Measurements from ENCODE around the gene KNCN.

KNCN gene

DNA sequence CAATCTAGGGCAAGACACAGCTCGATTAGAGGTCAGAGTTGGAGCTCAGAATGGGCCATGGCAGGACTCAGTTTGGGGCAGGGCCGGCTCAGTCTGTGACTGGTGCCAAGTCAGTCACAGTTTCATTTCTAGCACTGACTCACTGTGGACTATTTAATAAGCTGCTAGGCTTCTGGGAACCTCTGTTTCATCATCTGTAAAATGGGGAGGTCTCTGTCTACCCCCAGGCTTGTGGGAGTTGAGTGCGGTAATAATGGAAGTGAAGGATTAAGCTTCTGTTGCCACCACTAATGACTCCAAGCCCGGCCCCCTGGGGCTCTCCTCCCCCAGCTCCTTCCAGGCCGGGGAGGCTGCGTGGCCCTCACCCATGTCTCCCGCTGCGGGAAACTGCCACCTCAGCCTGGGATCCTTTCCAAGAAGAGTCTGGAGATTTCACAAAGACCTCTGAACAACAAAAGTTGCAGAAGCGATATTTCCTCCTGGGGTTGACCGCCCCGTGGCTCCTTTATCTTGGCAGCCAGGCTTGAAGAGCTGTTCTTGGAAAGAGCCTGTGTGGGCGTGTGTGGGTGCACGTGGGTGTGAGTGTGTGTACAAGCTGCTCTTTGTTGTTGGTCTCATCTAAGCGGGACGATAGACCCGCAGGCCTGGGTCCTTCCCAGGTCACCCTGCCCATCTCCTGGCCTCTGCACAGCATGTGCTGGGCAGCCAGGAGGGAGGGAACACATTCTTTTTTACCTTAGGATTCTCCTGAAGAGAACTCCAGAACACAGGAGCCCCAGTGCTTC lies 29.1 kb downstream of the KNCN start:
- no peak for DNase-seq

DNA sequence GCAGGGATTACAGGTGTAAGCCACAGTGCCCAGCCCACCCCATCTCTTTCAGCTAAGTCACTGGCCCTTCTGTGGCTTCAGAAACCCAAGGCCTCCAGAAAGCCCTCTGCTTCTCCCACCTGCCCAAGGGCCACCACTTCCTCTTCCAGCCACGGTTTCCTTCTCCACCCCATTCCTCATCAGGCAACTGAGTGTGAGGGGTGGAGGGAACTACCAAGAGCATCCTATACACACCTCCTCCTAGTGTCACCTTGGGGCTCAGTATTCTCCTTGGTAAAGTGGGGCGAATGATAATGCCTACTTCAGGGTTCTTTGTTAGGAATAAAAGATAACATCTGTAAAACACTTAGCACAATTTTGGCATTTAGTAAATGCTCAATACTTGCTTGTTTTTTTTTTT lies 30.0 kb downstream of the KNCN start:
- DNase-seq = no peak

DNA sequence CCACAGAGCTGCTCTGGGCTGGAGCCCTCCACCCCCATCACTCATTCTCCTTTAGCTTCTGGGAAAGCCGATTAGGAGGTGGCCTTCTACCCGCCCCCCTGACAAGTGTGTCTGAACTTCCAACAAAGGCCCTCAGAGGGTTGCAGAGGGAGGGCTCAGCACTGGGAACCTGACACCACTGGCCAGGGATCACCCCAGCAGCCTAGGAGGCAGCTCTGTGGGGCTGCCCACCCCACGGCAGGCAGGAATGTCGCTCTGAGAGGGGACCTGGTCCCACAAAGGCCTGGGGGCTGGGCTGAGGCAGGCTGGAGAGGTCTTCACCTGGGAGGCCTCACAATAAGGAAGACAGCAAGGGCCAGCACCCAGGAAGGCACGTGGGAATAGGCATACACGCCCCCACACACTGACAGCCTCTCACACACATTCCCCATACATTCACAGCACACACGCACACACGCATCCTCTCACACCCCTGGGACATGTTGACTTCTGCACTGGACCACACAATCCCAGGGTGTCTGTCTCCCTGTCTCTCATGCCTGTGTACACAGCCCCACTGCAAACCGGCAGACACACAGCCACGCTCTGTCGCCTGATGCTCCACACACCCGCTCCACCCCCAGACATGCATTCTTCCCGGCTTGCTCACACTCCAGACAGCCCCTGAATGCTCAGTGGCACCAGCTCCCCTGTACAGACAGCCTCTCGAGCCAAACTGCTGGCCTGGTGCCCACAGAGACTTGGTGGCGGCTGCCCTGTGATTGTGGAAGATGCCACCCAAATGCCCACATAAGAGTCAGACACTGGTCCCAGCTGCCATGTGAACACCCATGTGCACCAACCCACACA lies 31.2 kb downstream of the KNCN start:
- DNase-seq = no peak

DNA sequence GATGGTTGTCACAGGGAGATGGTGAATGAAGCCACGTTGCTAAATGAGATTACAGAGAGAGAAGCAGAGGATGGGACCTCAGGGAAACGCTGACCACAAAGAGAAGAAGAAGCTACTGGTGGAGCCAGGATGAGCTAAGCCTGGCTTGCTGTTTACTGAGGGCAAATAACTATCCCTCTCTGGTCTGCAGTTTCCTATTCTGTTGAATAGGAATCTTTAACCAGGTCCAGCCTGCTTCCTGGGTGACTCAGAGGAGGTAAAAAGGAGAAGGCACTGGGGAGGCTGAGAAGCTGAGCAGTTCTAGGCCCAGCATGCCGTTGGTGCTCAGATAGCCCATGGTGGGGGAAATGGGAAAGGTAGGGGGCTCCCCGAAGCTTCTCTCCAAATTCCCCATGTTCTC lies 32.2 kb downstream of the KNCN start:
- DNase-seq = no peak

DNA sequence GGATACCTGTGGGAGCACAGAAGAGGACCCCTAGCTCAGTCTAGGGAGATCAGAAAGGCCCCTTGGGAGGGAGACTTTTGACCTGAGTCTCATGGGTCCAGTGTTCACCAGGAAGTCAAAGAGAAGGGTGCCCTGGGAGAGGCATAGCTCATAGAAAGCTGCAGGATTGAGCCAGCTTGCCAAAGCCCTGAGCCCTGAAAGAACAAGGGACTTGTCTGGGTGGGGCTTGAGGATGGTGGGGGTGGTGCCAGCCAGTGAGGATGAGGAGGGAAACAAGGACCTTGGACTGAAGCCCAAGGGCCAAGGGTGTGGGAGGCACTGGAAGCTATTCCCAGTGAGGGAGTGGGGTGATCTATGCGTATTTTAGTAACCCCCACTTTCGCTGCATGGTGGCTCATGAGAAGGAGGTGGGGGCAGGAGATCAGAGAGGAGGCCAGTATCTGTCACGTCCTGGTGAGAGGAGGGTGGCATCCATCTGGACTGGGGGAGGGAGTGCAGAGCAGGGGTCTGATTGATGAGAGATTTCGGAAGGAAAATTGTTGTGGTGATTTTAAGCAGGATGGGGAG lies 33.4 kb downstream of the KNCN start:
- DNase-seq = no peak

DNA sequence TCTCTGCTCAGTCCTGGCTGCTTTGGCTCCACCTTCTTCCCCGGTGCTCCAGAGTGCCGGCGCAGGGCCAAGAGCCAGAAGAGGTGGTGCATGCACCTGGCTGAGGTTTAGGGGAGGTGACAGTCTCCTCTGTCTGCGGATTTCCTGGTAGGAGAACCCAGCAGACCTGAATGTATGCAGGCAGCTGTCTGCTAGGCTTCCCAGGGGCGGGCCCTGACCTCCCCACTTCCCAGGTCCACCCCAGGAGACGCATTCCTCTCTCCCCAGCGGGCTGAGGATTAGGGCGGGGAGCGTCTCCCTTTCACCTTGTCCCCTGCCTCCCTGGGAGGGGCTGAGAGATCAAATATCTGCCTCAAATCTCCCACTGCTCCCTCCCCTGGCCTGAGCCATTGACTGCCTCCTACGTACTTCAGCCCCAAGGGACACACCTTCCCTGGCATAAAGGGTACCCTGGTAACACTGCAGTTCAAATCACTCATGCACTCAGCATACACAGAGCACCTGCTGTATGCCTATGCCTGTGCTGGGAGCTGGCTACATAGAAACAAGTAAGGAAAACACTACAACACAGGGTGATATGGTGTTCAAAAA lies 34.3 kb downstream of the KNCN start:
- DNase-seq = no peak

DNA sequence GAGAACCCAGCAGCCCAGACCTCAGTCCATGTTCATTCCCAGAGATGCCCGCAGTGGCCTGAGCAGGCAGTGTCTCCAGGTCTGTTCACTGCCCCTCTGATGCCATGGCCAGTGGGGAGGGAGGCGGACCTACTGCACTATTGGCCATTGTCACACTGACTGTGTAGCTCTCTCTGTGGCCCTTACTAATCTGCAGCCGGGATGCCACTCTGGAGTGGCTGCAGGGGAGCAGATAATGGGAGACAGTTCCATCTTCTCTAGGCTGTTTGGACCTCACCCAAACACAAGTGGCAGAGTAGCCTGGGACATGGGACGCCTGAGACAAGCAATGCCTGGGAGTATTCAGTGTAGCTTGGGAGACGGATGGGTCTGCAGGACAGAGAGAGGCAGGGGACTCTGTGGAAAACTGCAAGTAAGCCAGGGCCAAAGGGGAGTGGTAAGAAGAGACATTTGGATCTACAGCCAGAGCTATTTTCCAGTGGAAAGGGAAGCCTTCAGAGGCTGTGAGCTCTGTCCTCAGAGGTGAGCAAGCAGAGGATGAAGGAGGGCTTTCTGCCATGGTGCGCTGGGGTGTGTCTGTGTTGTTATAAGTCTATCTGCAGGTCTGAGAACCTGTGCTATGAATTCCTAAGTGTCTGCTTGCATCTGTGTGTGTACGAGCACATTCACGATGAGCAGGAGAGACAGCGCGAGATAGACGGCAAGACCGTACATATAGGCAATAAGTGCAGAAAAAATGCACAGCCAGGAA lies 35.1 kb downstream of the KNCN start:
- DNase-seq = no peak

DNA sequence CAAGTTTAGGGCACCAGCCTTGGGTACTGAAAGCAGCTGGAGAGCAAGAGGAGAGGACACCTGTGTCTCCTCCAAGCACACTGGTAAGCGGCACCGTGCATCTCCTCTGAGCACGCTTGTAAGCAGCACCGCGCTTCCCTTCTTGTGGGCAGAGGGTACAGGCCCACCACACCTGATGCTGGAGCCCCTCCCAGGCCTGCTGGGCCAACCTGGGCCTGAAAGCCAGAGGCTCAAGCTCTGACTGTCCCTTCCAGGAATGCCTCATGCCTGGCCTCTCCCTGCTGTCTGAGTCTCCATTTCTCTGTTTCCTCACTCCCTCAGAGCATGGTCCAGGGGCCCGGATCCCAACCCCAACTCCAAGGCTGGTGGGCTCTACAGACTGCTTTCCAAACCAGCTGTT lies 35.9 kb downstream of the KNCN start:
- DNase-seq = no peak

DNA sequence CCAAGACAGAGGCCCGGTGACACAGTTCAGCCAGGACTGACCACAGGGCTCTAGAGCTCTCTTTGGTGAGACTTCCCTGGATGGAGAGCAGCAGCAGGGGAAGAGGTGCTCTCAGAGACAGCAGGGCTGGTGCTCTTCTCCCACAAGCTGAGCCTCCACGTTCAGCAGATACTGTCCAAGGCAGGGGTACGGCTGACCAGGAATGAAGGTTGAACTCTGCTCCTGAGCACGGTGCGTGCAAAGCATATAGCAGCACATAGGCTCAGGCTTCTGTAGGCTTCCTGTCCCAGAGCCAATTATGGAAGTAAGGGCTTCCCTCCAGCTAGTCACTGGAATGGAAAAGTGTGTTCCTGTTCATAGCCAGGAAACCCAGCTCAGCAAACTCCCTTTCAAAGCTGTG lies 37.9 kb downstream of the KNCN start:
- no peak for DNase-seq

DNA sequence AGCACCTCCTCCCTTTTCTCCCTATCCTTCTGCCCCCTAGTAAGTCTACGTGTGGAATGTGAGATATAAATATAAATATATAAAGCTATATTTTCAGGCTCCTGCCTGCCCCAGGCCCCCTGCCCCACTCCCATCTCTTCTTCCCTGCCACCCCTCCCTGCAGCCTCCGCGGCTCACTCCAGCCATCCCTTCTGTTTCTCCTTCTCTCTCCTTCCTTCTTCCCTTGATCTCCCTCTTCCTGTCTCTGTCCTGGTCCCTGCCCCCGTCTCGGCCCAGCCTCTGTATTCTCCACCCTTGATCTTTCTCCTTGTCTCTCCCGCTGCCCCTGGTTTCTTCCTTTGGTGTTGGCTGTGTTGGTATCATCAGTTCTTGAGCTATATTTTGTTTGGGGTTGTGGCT lies 38.7 kb downstream of the KNCN start:
- DNase-seq = no peak

DNA sequence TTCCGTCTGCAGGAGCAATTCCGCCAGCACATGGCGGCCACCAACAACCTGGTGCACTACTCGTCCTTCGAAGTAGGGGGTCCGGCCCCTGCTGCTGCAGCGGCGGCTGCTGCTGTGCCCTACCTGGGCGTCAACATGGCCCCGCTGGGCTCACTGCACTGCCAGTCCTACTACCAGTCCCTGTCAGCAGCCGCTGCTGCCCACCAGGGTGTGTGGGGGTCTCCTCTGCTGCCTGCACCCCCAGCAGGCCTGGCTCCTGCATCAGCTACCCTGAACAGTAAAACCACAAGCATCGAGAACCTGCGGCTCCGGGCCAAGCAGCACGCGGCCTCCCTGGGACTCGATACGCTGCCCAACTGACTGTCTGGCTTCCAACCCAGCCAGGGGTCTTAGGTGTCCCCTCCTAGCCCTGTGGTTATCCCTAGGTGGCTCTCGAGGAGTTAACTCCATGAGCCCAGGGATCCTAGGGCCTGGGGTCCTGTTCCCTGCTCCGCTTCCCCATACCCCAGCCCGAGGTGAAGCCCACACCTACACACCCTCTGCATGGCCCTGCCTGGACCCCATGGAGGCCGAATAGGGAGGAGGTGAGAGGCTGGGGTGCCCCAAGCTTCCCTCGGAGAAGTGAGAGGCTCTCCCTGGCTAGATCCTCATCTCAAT lies 39.2 kb downstream of the KNCN start:
- DNase-seq = no peak

DNA sequence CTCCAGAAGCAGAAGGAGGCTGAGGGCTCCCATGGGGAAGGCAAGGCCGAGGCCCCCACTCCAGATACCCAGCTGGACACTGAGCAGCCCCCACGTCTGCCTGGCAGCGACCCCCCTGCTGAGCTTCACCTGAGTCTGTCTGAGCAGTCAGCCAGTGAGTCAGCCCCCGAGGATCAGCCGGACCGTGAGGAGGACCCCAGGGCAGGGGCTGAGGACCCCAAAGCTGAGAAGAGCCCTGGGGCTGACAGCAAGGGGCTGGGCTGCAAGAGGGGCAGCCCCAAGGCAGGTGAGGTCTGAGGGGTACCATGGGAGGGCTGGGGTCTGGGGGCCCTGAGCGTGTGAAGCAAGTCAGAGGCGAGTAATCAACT lies 40.5 kb downstream of the KNCN start:
- DNase-seq = no peak

DNA sequence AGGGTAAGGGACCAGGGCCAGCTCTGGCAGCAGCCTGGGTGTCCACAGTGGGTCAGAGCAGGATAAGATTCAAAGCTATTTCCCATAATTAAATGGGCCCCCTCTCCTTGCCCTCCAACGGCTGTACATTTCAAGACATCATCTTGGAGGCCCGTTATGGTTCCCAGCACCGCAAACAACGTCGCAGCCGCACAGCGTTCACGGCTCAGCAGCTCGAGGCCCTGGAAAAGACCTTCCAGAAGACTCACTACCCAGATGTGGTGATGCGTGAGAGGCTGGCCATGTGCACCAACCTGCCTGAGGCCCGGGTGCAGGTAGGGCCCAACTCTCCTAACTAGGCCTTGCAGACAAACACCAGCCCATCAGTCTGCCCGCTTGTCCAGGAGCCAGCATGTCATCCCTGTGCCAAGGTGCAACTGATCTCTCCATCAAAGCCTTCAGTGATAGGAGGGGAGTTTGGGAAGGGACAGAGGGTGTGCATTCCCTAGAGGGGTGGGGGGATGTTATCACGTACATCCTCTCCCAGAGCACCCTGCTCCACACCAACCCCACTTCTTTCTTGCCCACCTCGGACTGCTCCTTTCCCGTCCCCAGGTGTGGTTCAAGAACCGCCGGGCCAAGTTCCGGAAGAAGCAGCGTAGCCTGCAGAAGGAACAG lies 41.0 kb downstream of the KNCN start:
- no peak for DNase-seq

DNA sequence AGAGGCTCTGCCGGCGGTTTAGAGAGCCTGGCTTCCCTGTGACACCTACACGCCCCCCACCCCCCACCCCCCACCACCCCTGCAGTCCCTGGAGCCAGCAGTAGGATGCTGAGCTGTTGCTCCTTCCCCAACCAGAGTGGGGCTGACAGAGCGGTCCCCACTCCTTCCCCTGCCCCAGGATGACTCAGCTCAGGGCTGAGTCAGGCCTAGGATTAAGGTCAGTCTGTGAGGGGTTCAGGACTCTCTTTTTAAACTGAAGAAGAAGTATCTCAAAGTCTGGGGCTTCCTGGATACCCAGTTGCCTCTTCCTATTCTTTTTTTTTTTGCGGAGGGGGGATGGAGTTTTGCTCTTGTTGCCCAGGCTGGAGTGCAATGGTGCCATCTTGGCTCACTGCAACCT lies 42.7 kb downstream of the KNCN start:
- no peak for DNase-seq

DNA sequence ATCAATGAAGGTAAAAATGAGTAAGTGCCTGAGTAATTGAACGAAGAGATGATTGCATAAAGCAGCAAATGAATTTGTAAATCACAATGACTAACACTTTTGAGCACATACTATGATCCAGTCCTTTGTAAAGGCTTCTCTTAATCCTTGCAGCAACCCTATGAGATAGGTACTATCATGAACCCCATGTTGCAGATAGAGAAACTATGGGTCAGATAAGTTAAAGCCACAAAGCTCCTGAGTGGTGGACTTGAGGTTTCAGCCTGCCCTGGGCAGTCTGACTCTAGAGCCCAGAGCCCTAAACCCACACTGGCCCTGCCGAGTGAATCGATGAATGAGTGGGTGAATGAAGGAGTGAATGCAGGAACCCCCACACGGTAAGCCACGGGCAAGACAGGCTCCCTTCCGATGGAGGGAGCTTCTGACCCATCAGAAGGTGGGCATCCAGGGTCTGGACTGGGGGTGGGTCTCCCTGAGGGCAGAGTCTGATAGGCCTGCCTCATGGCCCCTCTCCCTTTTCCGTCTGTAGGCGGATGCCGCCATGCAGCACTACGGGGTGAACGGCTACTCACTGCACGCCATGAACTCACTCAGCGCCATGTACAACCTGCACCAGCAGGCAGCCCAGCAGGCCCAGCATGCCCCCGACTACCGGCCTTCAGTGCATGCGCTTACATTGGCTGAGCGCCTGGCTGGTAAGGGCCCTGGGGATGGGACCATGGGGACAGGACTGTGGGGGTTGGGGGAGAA lies 44.8 kb downstream of the KNCN start:
- no peak for DNase-seq

DNA sequence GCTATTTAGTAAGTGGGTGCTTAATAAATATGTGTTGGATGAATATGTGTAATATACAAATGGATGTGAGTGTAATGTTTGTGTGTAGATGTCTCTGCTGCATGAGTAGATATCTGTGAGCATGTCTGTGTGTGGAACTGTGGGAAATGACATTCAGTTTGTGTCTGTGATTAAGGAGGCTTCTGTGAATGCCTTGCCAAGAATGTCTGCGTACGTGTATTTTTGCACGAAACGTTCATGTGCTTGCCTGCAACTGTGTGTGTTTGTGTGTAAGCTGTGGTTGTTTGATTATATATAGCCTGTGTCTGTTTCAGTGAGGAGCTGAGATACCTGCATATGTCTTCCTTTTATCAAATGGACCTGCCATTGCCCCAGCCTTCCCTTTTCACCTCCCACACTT lies 48.0 kb downstream of the KNCN start:
- no peak for DNase-seq

DNA sequence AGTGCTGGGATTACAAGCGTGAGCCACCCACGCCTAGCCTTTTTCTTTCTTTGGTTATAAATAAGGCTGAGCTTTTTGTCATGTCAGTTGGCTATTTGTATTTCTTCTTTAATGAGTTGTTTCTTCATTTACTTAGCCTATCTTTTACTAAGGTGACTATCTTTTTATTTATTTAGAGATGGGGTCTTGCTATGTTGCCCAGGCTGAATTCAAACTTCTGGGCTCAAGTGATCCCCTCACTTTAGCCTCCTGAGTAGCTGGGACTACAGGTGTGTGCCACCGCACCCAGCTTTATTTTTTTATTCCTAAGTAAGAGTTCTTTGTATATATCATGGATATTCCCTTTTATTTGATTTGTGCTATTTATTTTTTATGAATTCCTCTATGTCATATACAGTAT lies 49.9 kb downstream of the KNCN start:
- DNase-seq = no peak

DNA sequence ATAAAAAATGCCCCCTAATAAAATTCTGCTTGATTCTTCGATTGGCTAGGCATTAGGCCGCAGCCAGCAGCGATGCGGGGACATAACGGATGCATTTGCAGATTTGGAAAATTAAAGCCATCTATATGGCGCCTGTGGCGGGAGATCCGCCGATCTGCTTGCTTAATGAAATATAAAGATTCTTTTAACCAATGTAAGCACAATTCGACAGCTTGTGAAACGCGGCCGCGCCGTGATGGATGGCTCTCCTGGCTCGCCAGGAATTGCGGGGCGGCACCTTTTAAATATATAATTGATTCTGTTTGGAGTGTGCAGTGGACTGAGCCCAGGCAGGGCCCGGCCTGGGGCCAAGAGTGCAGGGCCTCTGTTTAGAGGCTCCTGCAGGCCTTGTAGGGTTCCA lies 53.8 kb downstream of the KNCN start:
- DNase-seq = no peak

DNA sequence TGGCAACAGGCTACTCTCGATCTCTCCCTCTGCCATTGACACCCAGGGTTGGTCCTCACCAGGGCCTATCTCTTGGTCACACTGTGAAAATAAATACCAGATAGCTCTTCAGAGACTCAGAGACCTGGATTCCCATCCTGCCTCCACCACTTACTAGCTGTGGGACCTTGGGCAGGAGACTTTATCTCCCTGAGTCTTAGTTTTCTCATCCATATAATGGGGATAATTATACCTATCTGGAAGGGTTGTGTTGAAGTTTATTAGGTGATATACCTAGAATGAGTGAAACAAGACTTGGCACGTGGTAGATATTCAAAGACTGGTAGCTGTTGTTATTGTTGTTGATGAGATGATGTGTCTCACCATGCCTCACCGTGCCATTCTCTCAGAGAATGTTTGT lies 54.4 kb downstream of the KNCN start:
- DNase-seq = no peak

DNA sequence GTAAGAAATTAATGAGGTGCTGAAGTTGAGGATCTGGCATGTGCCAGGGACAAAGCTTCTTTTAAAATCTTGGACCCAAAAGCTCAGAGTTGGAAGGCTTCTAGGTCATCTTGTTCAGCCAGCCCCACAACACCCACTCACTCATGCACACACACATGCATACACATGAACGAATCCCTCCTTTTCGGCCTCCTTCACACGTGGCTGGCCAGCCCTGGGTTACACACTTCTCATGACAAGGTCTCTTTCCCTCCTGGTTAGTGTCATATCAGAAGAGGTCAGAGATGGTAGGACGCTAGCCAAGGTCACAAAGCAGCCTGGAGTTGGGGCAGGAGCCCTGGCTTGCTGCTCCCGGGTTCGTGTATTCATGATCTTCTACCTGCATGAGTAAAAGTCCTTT lies 54.9 kb downstream of the KNCN start:
- DNase-seq = no peak

DNA sequence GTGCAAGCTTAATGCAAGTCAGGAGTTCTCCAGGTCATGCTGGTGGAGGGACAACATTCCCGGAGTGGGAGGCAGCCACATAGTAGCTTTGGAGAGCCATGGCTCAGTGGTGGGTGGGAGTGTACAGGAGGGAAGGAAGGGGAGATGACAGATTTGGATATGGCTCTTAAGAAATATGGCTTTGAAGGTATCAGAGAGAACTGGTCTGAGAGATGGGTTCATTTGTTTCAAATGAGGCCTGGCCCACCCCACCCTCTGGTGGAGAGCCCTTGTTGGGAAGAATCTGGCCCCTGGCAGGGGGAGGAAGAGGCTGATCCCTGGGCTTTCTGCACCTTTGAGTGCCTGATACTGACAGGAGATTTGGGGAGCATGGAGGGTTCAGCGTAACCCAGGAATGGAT lies 55.7 kb downstream of the KNCN start:
- no peak for DNase-seq

Measured in CD4-positive, alpha-beta T cell treated with Interleukin-12 subunit alpha and Interleukin-12 subunit beta, for 1 hour (primary cell).